AG04450 (cell line): ENCODE data around the gene KMT5C. TPM values are rescaled to one million over a fixed set of nuclear protein-coding genes. Genes with fewer than 3 reads are reported as not detected.

ENCODE experiments used
- CTCF ChIA-PET: fragments of 300-600, 350-600 bp; formaldehyde crosslinking; extraction: SDS; loops from one replicate; lab custom pipeline; 2022; ENCODE audit warnings: antibody characterized with exemption, inconsistent platforms; lab: Charles Lee
- POLR2A ChIA-PET: fragments of 350-600 bp; formaldehyde crosslinking; extraction: SDS; loops from one replicate; lab custom pipeline; 2021; ENCODE audit warnings: antibody characterized with exemption, inconsistent platforms; lab: Yijun Ruan, JAX
- DNase-seq: peaks from one replicate; pipeline ENCODE4 v3.0.0-alpha.2; 2011; ENCODE audit warnings: low read depth, low spot score
- H3K27ac ChIP-seq: one replicate; pipeline ENCODE4 v1.5.1; 2012; ENCODE audit warnings: low read depth, low read length, control low read depth
- H3K27me3 ChIP-seq: one replicate; pipeline ENCODE4 v1.6.0; 2012; ENCODE audit warnings: low read length; ENCODE audit not compliant: control insufficient read depth, insufficient read depth
- H3K4me3 ChIP-seq: 2 replicates; pipeline ENCODE4 v1.5.1; 2011; ENCODE audit warnings: mild to moderate bottlenecking, low read depth, low read length, control low read depth
- H3K9me3 ChIP-seq: 2 replicates; pipeline ENCODE4 v1.5.1; 2012; ENCODE audit warnings: low read length; ENCODE audit not compliant: control insufficient read depth, insufficient read depth
- polyA plus RNA-seq: library from polyadenylated mRNA; depleted of rRNA; stranded (reverse); fragments of >200 nt; gene quantifications from 2 replicates; pipeline ENCODE4 v1.2.3, GENCODE V29; 2011
- TF ChIP-seq, protein P1 (sequence below): IDR thresholded peaks from 2 replicates; pipeline ENCODE4 v1.5.1; 2011; ENCODE audit warnings: low read depth, low read length, control low read depth, inconsistent platforms

KMT5C gene
- polyA plus RNA-seq, 1 experiment, result 2.6 TPM

DNA sequence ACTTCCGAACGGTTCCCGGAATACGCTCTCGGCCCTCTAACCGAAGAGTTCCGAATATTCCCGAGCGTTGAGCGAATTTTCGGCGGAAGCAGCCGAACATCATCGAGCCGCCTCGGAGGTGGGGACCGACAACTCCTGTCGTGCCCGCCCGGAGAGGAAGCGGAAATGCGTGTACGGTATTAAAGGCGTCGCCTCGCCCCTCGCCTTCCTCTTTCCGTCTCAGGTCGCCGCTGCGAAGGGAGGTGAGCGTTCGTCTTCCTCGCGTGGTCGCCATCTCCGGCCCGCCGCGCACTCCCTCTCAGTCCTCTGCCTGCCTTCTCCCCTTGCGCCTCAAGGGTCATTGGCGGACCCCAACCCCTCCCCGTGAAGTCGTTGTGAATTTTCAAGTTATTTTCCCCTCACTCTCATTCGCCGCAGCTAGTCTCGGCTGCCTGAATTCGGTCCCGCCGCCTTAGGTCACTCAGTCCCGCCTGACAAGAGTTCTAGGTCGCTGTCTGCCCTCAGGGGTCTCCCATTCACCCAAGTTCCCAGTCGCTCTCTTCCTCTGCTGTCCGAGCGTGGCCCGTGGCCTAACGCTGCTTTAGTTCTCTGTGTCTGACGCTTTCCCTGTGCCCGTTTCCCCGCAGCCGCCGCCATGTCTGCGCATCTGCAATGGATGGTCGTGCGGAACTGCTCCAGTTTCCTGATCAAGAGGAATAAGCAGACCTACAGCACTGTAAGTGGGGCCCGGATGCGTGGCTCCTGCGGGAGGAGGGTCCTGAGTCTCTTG is 46.2 kb downstream of the KMT5C start, which contains the start of gene RPL28:
RPL28 (plus strand) TSS at position 209 of the 769 bp plus-strand sequence; CDS start at position 635, 426 bp downstream.
- ChIA-PET POLR2A (interaction anchor here (0.9 to 10.3 kb wide), 3 partner anchors 17 to 47 kb away, joined by 3 to 93 read pairs (median 4); partner anchors contain the start of genes KMT5C and UBE2S), CTCF (no interaction called here)

DNA sequence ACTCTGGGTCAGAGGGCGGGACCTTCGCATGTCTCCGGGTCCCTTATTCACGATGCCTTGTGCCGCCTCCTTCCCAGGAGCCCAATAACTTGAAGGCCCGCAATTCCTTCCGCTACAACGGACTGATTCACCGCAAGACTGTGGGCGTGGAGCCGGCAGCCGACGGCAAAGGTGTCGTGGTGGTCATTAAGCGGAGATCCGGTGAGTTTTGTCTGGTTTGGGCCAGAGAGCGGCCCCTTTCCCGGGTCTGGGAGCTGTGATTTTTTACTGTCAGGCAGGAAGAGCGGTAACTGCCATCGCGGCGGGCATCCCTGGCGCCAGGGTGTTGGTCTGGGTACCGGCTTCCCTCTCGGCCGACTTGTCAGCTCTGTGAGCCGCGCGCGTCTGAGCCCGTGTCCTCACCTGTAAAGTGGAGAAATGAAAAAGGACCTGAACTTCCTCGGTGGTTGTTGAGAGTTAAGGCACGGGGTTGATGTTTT is 46.9 kb downstream of the KMT5C start:
- peaks cover 4% of the 10 kb centered on the region; the same call in 1 of the 2 replicates for H3K9me3 ChIP-seq
- TF ChIP-seq, protein P1, sequence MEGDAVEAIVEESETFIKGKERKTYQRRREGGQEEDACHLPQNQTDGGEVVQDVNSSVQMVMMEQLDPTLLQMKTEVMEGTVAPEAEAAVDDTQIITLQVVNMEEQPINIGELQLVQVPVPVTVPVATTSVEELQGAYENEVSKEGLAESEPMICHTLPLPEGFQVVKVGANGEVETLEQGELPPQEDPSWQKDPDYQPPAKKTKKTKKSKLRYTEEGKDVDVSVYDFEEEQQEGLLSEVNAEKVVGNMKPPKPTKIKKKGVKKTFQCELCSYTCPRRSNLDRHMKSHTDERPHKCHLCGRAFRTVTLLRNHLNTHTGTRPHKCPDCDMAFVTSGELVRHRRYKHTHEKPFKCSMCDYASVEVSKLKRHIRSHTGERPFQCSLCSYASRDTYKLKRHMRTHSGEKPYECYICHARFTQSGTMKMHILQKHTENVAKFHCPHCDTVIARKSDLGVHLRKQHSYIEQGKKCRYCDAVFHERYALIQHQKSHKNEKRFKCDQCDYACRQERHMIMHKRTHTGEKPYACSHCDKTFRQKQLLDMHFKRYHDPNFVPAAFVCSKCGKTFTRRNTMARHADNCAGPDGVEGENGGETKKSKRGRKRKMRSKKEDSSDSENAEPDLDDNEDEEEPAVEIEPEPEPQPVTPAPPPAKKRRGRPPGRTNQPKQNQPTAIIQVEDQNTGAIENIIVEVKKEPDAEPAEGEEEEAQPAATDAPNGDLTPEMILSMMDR, result no peak
- ChIA-PET CTCF (interaction anchor here (2.3 kb wide), 1 partner anchor 118 kb away, joined by 10 read pairs; no protein-coding TSS in a partner anchor), POLR2A (interaction anchor here (0.9 to 10.3 kb wide), 3 partner anchors 18 to 48 kb away, joined by 3 to 93 read pairs (median 4); partner anchors contain the start of genes KMT5C and UBE2S)
- peak overlapping the region; percentile 99 for H3K4me3 ChIP-seq
- H3K27ac ChIP-seq, result peak overlapping the region; percentile 68
- H3K27me3 ChIP-seq, result no peaks in the 10 kb centered on the region
- DNase-seq, result no peak

More for the DNA sequence above, 46.2 kb downstream of the KMT5C start, which contains the start of gene RPL28:
- H3K27me3 ChIP-seq, result no peaks in the 10 kb centered on the region
- peak; percentile 95 for DNase-seq
- H3K27ac ChIP-seq, result peak within 1 kb of the TSS; percentile 93
- peaks cover 4% of the 10 kb centered on the region; the same call in 1 of the 2 replicates for H3K9me3 ChIP-seq
- peak within 1 kb of the TSS; percentile 99 for H3K4me3 ChIP-seq
- TF ChIP-seq, protein P1, result no peak

DNA sequence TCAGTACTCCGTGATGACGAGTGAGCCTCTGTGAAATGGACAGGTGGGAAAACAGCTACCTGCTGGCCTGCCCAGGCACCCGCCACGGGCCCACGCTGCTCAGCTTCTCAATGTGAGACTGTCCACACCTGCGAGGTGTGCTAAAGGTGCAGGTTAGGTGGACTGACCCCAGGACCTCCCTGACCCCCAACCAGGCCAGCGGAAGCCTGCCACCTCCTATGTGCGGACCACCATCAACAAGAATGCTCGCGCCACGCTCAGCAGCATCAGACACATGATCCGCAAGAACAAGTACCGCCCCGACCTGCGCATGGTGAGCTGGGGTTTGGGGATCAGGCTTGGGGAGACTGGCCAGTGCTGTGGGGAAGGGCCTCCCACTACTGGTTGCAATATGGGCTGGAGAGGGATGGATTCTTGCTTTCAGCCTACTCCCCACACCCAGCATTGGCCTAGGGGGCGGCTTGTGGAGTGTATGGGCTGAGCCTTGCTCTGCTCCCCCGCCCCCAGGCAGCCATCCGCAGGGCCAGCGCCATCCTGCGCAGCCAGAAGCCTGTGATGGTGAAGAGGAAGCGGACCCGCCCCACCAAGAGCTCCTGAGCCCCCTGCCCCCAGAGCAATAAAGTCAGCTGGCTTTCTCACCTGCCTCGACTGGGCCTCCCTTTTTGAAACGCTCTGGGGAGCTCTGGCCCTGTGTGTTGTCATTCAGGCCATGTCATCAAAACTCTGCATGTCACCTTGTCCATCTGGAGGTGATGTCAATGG is 48.2 kb downstream of the KMT5C start:
- H3K9me3 ChIP-seq, result peaks cover 4% of the 10 kb centered on the region; the same call in 1 of the 2 replicates
- no peak for DNase-seq
- no peaks in the 10 kb centered on the region for H3K27me3 ChIP-seq
- TF ChIP-seq, protein P1, result no peak
- ChIA-PET POLR2A (interaction anchor here (1.0 to 10.3 kb wide), 2 partner anchors 18 to 25 kb away, joined by 3 to 93 read pairs; partner anchors contain the start of genes GARIN5B and UBE2S), CTCF (interaction anchor here (2.3 kb wide), 1 partner anchor 116 kb away, joined by 10 read pairs; no protein-coding TSS in a partner anchor)
- no peak overlapping the region for H3K27ac ChIP-seq
- H3K4me3 ChIP-seq, result peak overlapping the region; percentile 99

DNA sequence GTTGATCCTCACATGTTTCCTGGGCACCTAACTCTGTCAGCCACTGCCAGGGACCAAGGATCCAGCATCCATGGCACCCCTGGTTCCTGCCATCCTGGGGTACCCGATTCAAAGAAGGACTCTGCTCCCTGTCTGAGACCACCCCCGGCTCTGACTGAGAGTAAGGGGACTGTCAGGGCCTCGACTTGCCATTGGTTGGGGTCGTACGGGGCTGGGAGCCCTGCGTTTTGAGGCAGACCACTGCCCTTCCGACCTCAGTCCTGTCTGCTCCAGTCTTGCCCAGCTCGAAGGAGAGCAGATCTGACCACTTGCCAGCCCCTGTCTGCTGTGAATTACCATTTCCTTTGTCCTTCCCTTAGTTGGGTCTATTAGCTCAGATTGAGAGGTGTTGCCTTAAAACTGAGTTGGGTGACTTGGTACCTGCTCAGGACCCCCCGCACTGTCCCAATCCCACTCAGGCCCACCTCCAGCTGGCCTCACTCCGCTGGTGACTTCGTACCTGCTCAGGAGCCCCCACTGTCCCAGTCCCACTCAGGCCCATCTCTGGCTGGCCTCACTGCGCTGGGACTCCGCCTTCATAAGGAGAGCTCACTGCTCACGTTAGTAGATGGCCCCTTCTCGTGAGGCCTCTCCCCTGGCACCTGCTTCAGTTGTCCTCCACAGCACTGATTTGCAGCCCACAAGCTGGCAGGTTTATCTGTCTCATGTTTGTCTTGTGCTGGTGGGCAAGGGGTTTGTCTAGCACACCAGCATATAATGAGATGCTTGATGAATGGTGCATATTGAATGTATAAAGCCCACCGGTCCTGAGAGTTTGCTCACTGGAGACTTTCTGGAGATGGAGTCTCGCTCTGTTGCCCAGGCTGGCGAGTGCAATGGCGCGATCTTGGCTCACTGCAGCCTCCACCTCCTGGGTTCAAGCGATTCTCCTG is 50.0 kb downstream of the KMT5C start:
- no peak for DNase-seq
- no peak overlapping the region for H3K4me3 ChIP-seq
- no peaks in the 10 kb centered on the region for H3K27me3 ChIP-seq
- ChIA-PET POLR2A (interaction anchor here (0.7 to 10.3 kb wide), 5 partner anchors 10 to 24 kb away, joined by 3 to 93 read pairs (median 4); partner anchors contain the start of genes IL11 and UBE2S), CTCF (interaction anchor here (0.9 to 1.5 kb wide), 3 partner anchors 88 to 249 kb away, joined by 3 to 5 read pairs (median 4); no protein-coding TSS in a partner anchor)
- H3K27ac ChIP-seq, result peak overlapping the region; percentile 31
- H3K9me3 ChIP-seq, result peaks cover 4% of the 10 kb centered on the region; the same call in 1 of the 2 replicates
- TF ChIP-seq, protein P1, result no peak
